ENCODE results near the gene NOTCH4.
A peak's percentile ranks its signal among the peaks of the same experiment; 100 is the strongest.
"Not testable (repeated sequence)": the region's sequence is repeated elsewhere in the genome, so short reads cannot be mapped to it uniquely, and the experiment has no call there.

The NOTCH4 gene

GRCh38 chr6:32216998-32217397 is 6.9 kb downstream of the NOTCH4 start:
- no peak for DNase-seq

- no peak for DNase-seq
Observed at GRCh38 chr6:32216285-32216684, 7.6 kb downstream of the NOTCH4 start.

GRCh38 chr6:32215617-32216016 is 8.2 kb downstream of the NOTCH4 start:
- no peak for DNase-seq

- no peak for DNase-seq
Observed at GRCh38 chr6:32214126-32214525, 9.7 kb downstream of the NOTCH4 start.

- no peak for DNase-seq
Observed at GRCh38 chr6:32213649-32214048, 10.2 kb downstream of the NOTCH4 start.

- DNase-seq = no peak
Observed at GRCh38 chr6:32212076-32212760, 11.6 kb downstream of the NOTCH4 start.

GRCh38 chr6:32211432-32211831 is 12.4 kb downstream of the NOTCH4 start:
- not testable (repeated sequence) for DNase-seq

- no peak for DNase-seq
Observed at GRCh38 chr6:32210191-32210601, 13.7 kb downstream of the NOTCH4 start.

- DNase-seq = no peak
Observed at GRCh38 chr6:32208996-32209395, 14.9 kb downstream of the NOTCH4 start.

- DNase-seq = no peak
Observed at GRCh38 chr6:32204268-32204715, 19.6 kb downstream of the NOTCH4 start.

- no peak for DNase-seq
Observed at GRCh38 chr6:32203426-32204267, 20.2 kb downstream of the NOTCH4 start.

GRCh38 chr6:32202186-32202585 is 21.7 kb downstream of the NOTCH4 start:
- DNase-seq = no peak

GRCh38 chr6:32200711-32201475 is 23.0 kb downstream of the NOTCH4 start:
- no peak for DNase-seq

- no peak for DNase-seq
Observed at GRCh38 chr6:32198866-32199265, 25.0 kb downstream of the NOTCH4 start.

GRCh38 chr6:32198345-32198696 is 25.5 kb downstream of the NOTCH4 start:
- no peak for DNase-seq

- peak in 9 of 14 donors; percentile 43 to 72 (median 64) for DNase-seq
Observed at GRCh38 chr6:32196682-32197616, 26.9 kb downstream of the NOTCH4 start.

GRCh38 chr6:32195902-32196681 is 27.8 kb downstream of the NOTCH4 start:
- peak in 13 of 14 donors; percentile 49 to 95 (median 91) for DNase-seq

GRCh38 chr6:32195652-32195901 is 28.3 kb downstream of the NOTCH4 start:
- DNase-seq = peak; percentile 96 to 100 (median 100)

- peak in 6 of 14 donors; percentile 55 to 71 (median 66) for DNase-seq
Observed at GRCh38 chr6:32194825-32195651, 28.8 kb downstream of the NOTCH4 start.

- no peak for DNase-seq
Observed at GRCh38 chr6:32194388-32194787, 29.5 kb downstream of the NOTCH4 start.
